MM.1S (cell line): ENCODE data around the gene LANCL3.
A peak's percentile ranks its signal among the peaks of the same experiment; 100 is the strongest.
"Not testable (repeated sequence)": the region's sequence is repeated elsewhere in the genome, so short reads cannot be mapped to it uniquely, and the experiment has no call there.

Source experiments
- DNase-seq: peaks from one replicate; pipeline ENCODE4 v3.0.0-alpha.2; 2015
- H2AFZ ChIP-seq: fragments of 300-600 bp; sonication (generic); 2 replicates; pipeline ENCODE4 v1.6.0; 2016; ENCODE audit warnings: antibody characterized with exemption, low read length
- H3F3A ChIP-seq: fragments of 300-600 bp; sonication (generic); 2 replicates; pipeline ENCODE4 v1.6.1; 2016; ENCODE audit warnings: mild to moderate bottlenecking, antibody characterized with exemption, low read length, moderate library complexity, mixed read lengths; ENCODE audit not compliant: insufficient read depth
- H3K27ac ChIP-seq: fragments of 300-600 bp; sonication (generic); 2 replicates; pipeline ENCODE4 v1.5.1; 2016; ENCODE audit warnings: mild to moderate bottlenecking, low read length
- H3K27me3 ChIP-seq: fragments of 300-600 bp; sonication (generic); replicated peaks from 2 replicates; pipeline ENCODE4 v1.6.0; 2016; ENCODE audit warnings: low read length; ENCODE audit not compliant: insufficient read depth
- H3K36me3 ChIP-seq: fragments of 300-600 bp; sonication (generic); replicated peaks from 2 replicates; pipeline ENCODE4 v1.6.1; 2016; ENCODE audit warnings: mild to moderate bottlenecking, low read length, mixed read lengths; ENCODE audit not compliant: insufficient read depth
- H3K4me1 ChIP-seq: fragments of 300-600 bp; sonication (generic); 2 replicates; pipeline ENCODE4 v1.6.1; 2016; ENCODE audit warnings: low read length, mixed read lengths
- H3K4me2 ChIP-seq: fragments of 300-600 bp; sonication (generic); 2 replicates; pipeline ENCODE4 v1.6.0; 2016; ENCODE audit warnings: low read depth, low read length
- H3K4me3 ChIP-seq: fragments of 300-600 bp; sonication (generic); 2 replicates; pipeline ENCODE4 v1.5.1; 2016; ENCODE audit warnings: low read length, mixed read lengths
- H3K79me2 ChIP-seq: fragments of 300-600 bp; sonication (generic); 2 replicates; pipeline ENCODE4 v1.6.1; 2016; ENCODE audit warnings: mixed run types, low read length, mixed read lengths
- H3K9ac ChIP-seq: fragments of 300-600 bp; sonication (generic); 2 replicates; pipeline ENCODE4 v1.6.1; 2016; ENCODE audit warnings: low read length, mixed read lengths
- H3K9me2 ChIP-seq: fragments of 300-600 bp; sonication (generic); replicated peaks from 2 replicates; pipeline ENCODE4 v1.6.1; 2016; ENCODE audit warnings: mild to moderate bottlenecking, low read length, mixed read lengths; ENCODE audit not compliant: insufficient read depth
- H3K9me3 ChIP-seq: fragments of 300-600 bp; sonication (generic); replicated peaks from 2 replicates; pipeline ENCODE4 v1.6.1; 2016; ENCODE audit warnings: mild to moderate bottlenecking, low read length, mixed read lengths; ENCODE audit not compliant: insufficient read depth
- H4K20me1 ChIP-seq: fragments of 300-600 bp; sonication (generic); 2 replicates; pipeline ENCODE4 v1.6.1; 2016; ENCODE audit warnings: mild to moderate bottlenecking, low read length, moderate library complexity, mixed read lengths; ENCODE audit not compliant: insufficient read depth
- EZH2 ChIP-seq: fragments of 300-600 bp; sonication (generic); optimal IDR thresholded peaks from 2 replicates; pipeline ENCODE3; 2017; ENCODE audit warnings: low read depth, mild to moderate bottlenecking, antibody characterized with exemption, low read length, mixed read lengths
- EZH2phosphoT487 ChIP-seq: fragments of 300-600 bp; sonication (generic); IDR thresholded peaks from 2 replicates; pipeline ENCODE4 v1.6.1; 2018; ENCODE audit warnings: antibody characterized with exemption, low read length
- TF ChIP-seq, protein P1 (sequence below): fragments of 300-600 bp; sonication (generic); IDR thresholded peaks from 2 replicates; pipeline ENCODE4 v1.5.1; 2016; ENCODE audit warnings: antibody characterized with exemption, low read length, mixed read lengths

LANCL3 gene

DNA sequence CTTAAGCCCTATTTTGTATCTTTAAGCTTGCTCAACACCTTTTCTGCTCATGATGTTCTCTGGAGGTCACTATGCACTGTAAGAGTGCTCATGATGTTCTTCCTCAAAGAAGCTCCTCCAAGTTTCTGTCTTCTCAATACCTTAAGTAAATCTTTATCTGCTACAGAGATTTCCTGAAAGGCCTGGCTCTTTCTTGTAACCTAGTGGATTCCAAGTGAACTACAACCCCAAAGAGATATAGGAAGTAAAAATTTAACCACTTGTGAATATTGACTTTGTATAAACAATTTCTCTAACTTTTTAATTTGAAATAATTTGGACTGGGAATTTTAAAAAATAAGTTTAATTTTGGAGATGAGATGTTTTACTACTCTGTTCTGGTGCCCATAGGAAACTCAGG is 74.8 kb downstream of the LANCL3 start:
- DNase-seq = no peak
- Histone ChIP-seq H3K9me2 (no peaks in the 10 kb centered on the region), H3K4me1 (no peaks in the 10 kb centered on the region), H3K27ac (no peak overlapping the region), H4K20me1 (no peaks in the 10 kb centered on the region), H3K27me3 (no peaks in the 10 kb centered on the region), H3K79me2 (no peaks in the 10 kb centered on the region), H3K36me3 (no peaks in the 10 kb centered on the region), H3F3A (no peaks in the 10 kb centered on the region), H3K4me3 (no peak overlapping the region), H3K4me2 (no peak overlapping the region), H3K9me3 (no peaks in the 10 kb centered on the region), H3K9ac (no peak overlapping the region), H2AFZ (no peak overlapping the region)
- TF ChIP-seq EZH2 = no peak
- TF ChIP-seq, protein P1, sequence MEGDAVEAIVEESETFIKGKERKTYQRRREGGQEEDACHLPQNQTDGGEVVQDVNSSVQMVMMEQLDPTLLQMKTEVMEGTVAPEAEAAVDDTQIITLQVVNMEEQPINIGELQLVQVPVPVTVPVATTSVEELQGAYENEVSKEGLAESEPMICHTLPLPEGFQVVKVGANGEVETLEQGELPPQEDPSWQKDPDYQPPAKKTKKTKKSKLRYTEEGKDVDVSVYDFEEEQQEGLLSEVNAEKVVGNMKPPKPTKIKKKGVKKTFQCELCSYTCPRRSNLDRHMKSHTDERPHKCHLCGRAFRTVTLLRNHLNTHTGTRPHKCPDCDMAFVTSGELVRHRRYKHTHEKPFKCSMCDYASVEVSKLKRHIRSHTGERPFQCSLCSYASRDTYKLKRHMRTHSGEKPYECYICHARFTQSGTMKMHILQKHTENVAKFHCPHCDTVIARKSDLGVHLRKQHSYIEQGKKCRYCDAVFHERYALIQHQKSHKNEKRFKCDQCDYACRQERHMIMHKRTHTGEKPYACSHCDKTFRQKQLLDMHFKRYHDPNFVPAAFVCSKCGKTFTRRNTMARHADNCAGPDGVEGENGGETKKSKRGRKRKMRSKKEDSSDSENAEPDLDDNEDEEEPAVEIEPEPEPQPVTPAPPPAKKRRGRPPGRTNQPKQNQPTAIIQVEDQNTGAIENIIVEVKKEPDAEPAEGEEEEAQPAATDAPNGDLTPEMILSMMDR = no peak
- no peak for TF ChIP-seq EZH2phosphoT487

DNA sequence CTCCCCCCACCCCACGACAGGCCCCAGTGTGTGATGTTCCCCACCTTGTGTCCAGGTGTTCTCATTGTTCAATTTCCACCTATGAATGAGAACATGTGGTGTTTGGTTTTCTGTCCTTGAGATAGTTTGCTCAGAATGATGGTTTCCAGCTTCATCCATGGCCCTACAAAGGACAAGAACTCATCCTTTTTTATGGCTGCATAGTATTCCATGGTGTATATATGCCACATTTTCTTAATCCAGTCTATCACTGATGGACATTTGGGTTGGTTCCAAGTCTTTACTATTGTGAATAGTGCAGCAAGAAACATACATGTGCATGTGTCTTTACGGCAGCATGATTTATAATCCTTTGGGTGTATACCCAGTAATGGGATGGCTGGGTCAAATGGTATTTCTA is 79.4 kb downstream of the LANCL3 start:
- H3K79me2 ChIP-seq, H3K27ac ChIP-seq, H3K4me2 ChIP-seq, H3K9ac ChIP-seq, H3K9me3 ChIP-seq, DNase-seq, H2AFZ ChIP-seq, H3K9me2 ChIP-seq, H3K4me1 ChIP-seq, H3F3A ChIP-seq, H4K20me1 ChIP-seq, H3K4me3 ChIP-seq, H3K27me3 ChIP-seq, H3K36me3 ChIP-seq: not testable (repeated sequence)

DNA sequence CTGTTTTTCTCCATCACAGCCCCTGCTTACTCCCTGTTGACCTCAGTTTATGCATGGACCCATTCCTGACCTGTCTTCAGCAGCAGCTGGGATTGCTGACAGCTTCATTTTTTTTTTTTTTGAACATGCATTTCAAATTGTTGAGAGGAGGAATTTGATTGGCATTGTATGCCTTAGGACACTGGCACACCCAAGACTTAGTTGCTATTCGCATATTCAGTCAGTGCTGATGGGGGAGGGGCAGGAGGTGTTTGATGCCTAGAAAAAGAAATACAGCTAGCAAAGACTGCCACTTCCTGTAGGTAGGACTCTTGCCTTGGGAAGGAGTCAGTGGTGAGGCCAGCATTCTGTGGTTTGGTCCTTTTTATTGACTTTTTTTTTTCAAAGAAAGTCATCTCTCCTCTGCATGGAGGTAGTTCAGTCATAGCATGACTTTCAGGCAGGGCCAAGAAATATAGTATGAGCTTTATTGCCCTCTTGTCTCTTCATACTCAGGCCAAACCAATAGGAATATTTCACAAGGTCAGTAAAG is 80.5 kb downstream of the LANCL3 start:
- TF ChIP-seq EZH2phosphoT487 (no peak), EZH2 (no peak)
- TF ChIP-seq, protein P1 = no peak
- no peaks in the 10 kb centered on the region for H3K9me2 ChIP-seq
- no peaks in the 10 kb centered on the region for H3K36me3 ChIP-seq
- H3K4me3 ChIP-seq = no peak overlapping the region
- H3F3A ChIP-seq = no peaks in the 10 kb centered on the region
- DNase-seq = peak; percentile 49
- no peaks in the 10 kb centered on the region for H3K4me1 ChIP-seq
- H4K20me1 ChIP-seq = no peaks in the 10 kb centered on the region
- H3K9ac ChIP-seq = no peak overlapping the region
- H3K79me2 ChIP-seq = no peaks in the 10 kb centered on the region
- no peak overlapping the region for H3K27ac ChIP-seq
- H2AFZ ChIP-seq = no peak overlapping the region
- no peaks in the 10 kb centered on the region for H3K9me3 ChIP-seq
- H3K27me3 ChIP-seq = no peaks in the 10 kb centered on the region
- no peak overlapping the region for H3K4me2 ChIP-seq

DNA sequence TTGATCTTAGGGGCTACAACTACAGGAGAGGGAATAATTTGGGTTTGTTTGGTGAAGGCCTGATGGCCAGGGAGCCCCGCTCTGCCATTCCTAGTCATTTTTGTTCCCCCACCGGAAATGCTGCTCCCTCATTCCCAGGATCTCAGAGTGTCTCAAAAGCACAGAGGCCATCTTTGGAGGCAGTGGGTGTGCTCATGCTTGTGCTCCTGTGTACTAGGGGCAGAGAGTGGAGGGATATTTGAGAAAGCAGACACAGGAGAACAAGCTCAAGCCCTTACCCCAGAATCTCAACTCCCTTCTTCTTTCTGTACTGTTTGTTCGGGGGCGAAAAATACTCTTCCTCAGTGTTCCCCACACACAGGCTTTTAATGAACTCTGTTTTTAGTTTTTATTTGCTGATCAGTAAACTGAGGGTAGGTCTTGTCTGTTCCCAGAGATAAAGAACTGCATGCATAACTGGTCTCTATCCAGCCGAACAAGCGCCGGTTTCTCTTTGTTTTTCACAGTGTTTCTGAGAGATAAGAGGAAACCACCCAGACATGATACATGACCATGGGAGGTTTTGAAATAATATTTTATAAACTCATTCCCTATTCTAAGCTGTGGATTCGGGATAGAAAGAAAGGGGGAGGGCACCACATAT is 81.2 kb downstream of the LANCL3 start:
- no peaks in the 10 kb centered on the region for H3F3A ChIP-seq
- H3K27me3 ChIP-seq = no peaks in the 10 kb centered on the region
- no peak overlapping the region for H3K9ac ChIP-seq
- H4K20me1 ChIP-seq = no peaks in the 10 kb centered on the region
- TF ChIP-seq, protein P1 = no peak
- TF ChIP-seq EZH2 (no peak), EZH2phosphoT487 (no peak)
- no peaks in the 10 kb centered on the region for H3K79me2 ChIP-seq
- H3K27ac ChIP-seq = no peak overlapping the region
- H2AFZ ChIP-seq = no peak overlapping the region
- no peak overlapping the region for H3K4me3 ChIP-seq
- H3K4me2 ChIP-seq = no peak overlapping the region
- no peak for DNase-seq
- no peaks in the 10 kb centered on the region for H3K9me2 ChIP-seq
- no peaks in the 10 kb centered on the region for H3K9me3 ChIP-seq
- H3K36me3 ChIP-seq = no peaks in the 10 kb centered on the region
- H3K4me1 ChIP-seq = no peaks in the 10 kb centered on the region
